GM19035 (cell line): ENCODE measurements around the gene PTPA.

Source experiments
- ATAC-seq: cut with Tn5 transposase; IDR thresholded peaks from one replicate; pipeline ENCODE4 v1.9.1; 2021; ENCODE audit not compliant: unreplicated experiment

The PTPA gene

DNA sequence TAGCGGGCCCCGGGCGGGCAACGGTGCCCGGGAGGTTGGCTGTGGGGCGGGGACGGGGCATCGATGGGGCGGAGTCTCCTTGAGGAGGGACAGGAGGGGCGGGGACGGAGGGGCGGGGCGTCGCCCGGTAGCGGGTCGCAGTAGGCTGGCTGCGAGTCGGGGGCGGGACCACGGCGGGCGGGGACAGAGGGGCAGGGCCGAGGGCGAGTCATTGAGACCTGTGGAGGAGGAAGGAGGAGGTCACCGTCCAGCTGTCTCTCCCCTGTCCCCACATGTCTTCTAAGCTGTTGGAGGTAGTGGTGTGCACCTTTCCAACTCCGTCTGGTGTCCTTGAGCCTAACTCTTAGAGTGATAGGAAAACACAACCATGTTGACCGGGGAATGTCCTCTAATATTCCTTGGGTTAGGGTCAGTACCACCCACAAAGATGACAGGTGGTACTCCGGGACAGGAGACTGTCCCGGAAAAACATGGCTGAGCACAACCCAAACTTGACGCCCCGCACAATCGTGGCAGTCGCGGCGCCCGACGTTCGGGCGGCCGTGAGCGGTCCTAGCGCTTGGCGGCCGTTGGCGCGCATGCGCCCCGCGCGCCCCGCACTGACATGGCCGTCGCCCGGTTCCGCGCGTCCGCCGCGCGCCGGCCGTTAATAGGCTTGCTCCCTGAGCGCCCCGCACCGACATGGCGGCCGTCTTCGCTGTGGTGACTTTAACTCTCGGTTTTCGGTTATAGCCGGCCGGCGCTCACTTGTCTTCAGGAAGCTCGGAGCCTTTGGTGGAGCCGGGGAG lies at the start of gene PTPA, which contains the start of gene CRAT:
PTPA (plus strand) TSS at position 676 of the 788 bp plus-strand sequence. CDS start 186 bp downstream, outside the sequence.
CRAT (minus strand) TSS at position 54 of the 788 bp plus-strand sequence. CDS start 284 bp downstream, outside the sequence.
- ATAC-seq, result peak; percentile 82

GRCh38 chr9:129063061-129063460 lies 48.2 kb upstream of the PTPA start:
- no peak for ATAC-seq

DNA sequence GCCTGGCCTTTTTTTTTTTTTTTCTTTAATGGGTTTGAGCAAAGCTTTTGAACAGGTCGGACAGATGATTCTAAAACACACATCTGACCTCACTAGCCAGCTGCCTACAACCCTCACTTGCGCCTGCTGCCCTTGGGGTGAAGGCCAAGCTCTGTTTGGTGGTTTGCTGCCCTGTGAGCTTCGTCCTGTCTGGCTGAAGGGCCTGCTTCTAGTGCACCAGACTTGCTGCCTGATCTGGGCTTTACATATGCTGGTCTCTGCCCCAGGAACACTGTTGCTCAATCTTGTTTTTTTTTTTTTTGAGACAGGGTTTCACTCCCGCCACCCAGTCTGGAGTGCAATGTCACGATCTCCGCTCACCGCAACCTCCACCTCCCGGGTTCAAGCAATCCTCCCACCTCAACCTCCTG lies 46.7 kb upstream of the PTPA start:
- ATAC-seq, result no peak

DNA sequence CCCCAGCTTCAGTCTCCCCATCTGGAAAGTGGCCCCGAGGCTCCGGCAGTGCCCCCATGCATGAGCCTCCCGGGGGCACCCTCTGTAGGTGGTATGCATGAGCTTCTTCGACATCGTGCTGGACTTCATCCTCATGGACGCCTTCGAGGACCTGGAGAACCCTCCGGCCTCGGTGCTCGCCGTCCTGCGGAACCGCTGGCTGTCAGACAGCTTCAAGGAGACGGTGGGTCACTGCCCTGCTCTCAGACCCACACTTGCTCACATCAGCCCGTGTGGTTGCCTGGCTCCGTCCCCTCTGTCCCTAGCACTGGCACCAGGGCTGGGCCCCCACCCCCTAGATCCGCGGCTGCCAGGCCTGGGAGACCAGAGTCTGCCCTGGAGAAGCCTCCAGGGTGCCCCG lies 43.1 kb upstream of the PTPA start:
- no peak for ATAC-seq

DNA sequence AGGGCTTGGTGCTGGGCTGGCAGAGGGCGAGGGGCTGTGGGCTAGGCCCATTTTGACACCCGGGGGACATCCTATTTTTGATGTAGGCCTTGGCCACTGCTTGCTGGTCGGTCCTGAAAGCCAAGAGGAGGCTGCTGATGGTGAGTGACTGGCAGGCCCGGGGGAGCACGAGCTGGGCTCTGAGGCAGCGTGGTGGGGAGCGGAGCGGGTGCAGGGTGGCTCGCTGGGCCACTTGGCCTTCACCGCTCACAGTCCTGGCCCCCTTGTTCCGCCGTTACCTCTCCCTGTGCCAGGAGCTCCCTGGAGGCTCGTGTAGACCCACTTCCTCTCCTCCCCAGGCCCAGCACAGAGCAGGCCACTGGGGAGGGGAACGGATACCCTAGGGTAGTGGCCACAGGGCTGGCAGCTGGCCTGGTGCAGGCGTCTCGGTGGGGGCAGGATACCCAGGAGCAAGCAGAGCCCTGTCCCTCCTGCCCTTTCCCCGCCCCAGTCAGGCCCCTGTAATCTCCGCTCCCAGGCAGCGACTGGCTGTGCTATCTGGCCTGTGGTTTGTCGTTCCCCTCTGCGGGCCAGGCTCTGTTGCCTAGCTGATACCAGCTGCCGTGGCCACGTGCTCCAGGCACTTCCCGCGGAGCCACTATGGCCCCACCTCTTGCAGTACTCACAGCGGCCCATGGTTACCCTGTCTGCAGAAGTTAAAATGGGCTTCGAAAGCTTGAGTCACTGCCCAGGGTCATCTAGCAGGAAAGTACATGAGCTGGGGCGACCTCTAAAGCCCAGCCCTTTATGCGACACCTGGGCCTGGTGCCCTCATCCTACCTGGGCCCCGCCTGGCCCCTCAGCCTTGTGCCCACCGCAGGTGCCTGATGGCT lies 42.0 kb upstream of the PTPA start:
- no peak for ATAC-seq

DNA sequence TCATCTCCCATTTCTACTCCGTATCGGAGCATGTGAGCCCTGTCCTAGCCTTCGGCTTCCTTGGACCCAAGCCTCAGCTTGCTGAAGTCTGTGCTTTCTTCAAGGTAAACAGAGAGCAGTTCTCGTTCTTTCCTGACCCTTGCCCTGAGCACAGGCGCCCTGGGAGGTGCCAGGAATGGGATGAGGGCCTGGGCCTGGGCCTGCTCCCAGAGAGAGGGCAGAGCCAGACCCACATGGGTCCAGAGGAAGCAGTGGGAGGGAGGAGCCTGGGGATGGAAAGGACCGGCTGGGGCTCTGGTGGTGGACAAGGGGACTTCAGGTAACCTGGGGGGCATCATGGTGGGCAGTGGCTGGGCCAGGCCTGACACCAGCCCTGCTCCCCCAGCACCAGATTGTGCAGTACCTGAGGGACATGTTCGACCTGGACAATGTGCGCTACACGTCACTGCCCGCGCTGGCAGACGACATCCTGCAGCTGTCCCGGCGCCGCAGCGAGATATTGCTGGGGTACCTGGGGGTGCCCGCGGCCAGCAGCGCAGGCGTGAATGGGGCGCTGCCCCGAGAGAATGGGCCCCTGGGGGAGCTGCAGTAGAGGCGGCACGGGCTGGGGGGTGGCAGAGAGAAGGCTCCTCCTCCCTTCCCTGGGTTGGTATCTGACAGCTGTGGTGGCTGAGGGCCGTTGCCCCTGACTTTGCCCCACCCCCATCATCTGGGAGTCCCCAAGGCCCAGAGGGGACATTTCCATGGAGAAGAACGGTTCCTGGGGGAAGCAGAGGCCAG lies 41.2 kb upstream of the PTPA start:
- no peak for ATAC-seq

DNA sequence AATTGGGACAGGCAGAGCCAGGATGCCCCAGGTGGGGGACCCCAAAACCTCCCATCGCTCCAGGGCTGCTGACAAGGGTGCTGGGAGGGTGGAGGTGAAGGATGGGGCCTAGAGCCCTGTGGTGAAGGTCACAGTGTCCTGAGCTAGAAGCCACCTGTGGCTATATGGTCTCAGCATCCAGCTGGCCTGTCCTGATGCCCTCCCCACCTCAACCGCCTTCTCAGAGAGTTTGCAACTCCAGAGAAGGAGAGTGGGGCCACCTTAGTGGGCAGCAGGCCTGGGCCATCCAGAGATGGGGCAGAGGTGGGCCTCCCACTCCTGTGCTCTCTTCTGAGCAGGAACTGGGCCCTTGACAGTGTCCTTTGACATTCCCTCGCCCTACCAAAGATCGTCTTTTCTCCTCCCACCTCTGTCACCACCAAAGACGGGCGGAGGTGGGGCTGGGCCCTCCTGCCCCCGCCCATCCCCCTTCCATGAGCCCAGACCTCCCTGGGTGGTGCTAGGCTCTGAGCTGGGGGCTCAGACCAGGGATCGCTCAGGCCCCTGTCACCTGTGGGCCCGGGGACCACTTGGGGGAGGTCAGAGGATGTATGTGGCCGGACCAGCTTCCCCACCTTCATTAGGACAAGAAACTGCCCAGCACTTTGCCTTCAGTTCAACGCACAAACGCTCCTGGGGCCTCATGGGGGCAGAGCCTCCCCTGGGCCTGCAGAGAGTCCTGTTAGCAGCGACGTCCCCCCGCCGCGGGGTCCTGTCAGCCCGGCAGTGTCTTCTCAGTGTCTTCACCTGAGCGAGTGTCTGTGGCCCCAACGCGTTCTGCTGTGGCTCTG lies 40.3 kb upstream of the PTPA start:
- no peak for ATAC-seq

DNA sequence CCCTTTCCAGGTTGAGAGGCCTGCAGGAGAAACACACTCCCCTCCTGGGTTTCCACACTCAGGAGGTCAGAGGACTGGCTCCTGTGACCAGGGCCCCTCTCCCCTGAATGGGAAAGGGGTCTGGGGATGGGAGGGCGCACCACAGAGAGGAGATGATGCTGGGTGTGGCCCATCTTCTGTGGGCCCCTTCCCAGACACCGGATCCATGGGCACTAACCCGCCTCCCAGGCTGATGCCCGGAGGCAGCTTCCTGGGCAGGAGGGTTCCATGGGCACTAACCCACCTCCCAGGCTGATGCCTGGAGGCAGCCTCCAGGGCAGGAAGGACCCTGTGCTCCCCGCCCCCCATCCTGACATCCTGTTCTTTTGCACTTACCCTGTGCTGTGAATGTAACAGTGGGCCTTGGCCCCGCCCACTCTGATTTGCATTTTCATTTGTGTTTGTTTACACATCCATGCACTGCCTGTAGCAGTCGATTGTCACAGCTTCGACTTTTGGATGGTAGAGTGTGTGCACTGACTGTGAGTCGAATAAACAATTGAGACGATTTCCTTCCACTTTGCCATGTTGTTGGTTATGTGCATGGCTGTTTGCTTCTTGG lies 39.6 kb upstream of the PTPA start:
- no peak for ATAC-seq

GRCh38 chr9:129072171-129072570 lies 39.0 kb upstream of the PTPA start:
- no peak for ATAC-seq

DNA sequence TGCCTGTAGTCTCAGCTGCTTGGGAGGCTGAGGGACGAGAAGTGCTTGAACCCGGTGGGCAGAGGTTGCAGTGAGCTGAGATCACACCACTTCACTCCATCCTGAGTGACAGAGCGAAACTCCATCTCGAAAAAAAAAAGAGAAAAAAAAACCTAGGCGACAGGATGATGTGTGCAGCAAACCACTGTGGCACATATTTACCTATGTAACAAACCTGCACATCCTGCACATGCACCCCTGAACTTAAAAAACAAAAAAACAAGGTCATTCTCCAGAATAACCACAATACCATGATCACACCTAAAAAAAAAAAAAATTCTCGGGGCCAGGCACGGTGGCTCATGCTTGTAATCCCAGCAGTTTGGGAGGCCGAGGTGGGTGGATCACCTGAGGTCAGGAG lies 37.8 kb upstream of the PTPA start:
- ATAC-seq, result no peak

DNA sequence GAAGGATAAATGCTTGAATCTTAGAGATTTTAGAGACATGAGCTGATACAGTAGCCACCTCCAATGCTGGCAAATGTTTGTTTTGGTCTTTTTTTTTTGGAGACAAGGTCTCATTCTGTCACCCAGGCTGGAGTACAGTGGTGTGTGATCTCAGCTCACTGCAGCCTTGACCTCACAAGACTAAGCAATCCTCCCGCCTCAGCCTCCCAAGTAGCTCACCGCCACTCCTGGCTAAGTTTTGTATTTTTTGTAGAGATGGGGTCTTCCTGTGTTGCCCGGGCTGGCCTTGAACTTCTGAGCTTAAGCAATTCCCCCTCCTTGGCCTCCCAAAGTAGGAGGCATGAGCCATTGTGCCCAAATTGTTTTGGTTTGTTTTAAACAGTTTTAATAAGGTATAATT lies 37.1 kb upstream of the PTPA start:
- no peak for ATAC-seq

DNA sequence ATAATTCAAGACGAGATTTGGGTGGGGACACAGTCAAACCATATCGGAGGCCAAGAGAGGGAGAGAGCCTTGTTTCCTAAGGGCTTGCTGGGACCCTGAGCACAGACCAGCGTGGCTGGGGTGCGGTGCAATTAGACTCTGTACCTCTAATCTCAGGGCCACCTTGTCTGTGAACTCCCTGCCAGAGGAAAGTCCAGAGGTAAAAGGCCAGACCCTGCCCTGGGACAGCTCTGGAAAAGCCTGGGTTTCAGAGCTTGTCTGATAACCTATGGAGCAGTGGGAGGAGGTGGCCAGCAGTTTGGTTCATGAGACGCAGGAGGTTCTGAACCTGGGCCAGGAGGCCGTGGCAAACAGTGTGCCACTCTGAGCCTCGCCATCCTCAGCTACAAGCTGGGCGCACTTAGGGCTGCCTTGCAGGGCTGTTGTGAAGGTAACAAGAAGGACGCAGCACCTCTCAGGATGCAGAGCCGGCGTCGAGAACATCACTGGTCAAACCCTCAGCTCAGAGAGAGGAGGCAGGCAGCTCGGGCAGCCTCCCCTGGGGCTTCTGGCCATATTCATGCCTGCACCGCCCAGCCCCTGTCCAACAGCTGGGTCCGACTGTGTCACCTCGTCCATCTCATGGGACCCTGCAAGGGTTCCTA lies 35.1 kb upstream of the PTPA start:
- no peak for ATAC-seq

- ATAC-seq, result no peak
Observed at GRCh38 chr9:129076640-129077037, 34.6 kb upstream of the PTPA start.

DNA sequence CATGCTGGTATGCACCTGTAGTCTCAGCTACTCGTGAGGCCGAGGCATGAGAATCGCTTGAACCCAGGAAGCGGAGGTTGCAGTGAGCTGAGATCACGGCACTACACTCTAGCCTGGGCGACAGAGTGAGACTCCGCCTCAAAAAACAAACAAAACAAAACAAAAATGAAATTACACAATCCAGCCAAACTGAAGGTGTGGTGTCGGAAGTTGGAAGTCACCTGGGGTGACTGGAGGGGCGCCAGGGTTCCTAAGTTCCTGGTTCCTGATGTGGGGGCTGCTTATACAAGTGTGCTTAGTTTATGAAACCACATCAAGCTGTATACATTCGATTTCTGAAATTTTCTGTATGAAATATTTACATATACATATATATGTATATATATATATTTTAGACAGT lies 34.0 kb upstream of the PTPA start:
- no peak for ATAC-seq

- ATAC-seq, result no peak
Observed at GRCh38 chr9:129078691-129079503, 32.3 kb upstream of the PTPA start.

DNA sequence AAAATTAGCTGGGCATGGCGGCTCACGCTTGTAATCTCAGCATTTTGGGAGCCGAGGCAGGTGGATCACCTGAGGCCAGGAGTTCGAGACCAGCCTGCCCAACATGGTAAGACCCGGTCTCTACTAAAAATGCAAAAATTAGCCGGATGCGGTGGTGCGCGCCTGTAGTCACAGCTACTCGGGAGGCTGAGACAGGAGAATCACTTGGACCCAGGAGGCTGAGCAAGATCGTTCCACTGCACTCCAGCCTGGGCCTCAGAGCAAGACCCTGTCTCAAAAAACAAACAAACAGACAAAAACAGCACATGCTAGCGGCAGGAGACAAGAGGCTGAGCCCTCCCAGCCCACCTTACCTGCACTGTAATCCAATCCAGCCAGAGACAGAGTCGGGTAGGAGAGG lies 31.4 kb upstream of the PTPA start:
- no peak for ATAC-seq

DNA sequence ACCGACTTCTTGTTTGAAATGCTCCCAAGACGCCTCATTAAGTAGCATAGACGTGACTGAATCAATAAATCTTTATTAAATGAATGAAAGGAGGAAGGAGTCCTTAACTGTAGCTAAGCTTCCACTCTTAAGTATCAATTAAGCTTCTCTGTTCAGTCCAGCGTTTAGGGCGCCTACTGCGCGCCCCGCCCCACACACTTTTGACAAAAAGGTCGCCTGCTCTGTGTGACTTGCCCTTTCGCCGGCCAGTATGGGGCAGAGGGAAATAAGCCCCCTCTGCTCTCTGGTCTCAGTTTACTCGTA lies 31.0 kb upstream of the PTPA start:
- ATAC-seq, result no peak

DNA sequence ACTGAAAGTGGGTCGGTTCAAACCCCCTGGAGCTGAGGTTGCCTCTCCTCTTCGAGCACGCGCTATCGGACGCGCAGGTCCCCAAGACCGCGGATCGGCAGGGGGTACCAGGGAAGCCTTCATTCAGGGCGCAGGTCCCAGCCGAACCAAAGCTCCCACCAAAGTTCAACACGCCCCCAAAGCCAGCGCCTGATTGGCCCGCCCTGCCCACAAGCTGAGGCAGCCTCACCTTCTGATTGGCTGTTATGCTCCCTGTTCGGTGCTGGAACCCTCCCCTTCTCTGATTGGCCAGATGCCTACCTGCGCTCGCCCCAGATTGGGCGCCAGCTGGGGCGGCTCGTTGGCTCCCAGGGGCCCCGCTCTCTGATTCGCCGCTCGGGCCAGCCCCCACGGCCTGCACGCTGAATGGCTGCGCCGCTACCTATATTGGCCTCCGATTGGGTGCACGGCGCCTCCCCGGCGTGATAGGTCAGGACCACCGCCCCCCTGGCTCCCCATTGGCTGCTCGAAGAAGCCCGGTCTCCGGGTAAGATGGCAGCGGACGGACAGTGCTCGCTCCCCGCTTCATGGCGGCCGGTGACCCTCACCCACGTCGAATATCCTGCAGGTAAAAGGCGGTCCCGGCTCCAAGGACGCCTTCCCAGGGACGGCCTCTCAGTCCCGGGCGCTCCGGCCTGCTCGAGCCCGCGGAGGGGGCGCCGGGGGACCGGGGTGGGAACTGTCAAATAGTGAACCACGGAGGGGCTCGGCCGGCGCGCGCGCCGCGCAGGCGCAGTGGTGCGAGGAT lies 30.4 kb upstream of the PTPA start, which contains the start of gene DOLPP1:
DOLPP1 (plus strand) TSS at position 511 of the 787 bp plus-strand sequence; CDS start at position 532, 21 bp downstream.
- ATAC-seq, result peak; percentile 93
